MM.1S (cell line): Measurements from ENCODE around the gene ZNF175.

Source experiments
- DNase-seq: peaks from one replicate; pipeline ENCODE4 v3.0.0-alpha.2; 2015
- H2AFZ ChIP-seq: fragments of 300-600 bp; sonication (generic); 2 replicates; pipeline ENCODE4 v1.6.0; 2016; ENCODE audit warnings: antibody characterized with exemption, low read length
- H3F3A ChIP-seq: fragments of 300-600 bp; sonication (generic); 2 replicates; pipeline ENCODE4 v1.6.1; 2016; ENCODE audit warnings: mild to moderate bottlenecking, antibody characterized with exemption, low read length, moderate library complexity, mixed read lengths; ENCODE audit not compliant: insufficient read depth
- H3K27ac ChIP-seq: fragments of 300-600 bp; sonication (generic); 2 replicates; pipeline ENCODE4 v1.5.1; 2016; ENCODE audit warnings: mild to moderate bottlenecking, low read length
- H3K27me3 ChIP-seq: fragments of 300-600 bp; sonication (generic); replicated peaks from 2 replicates; pipeline ENCODE4 v1.6.0; 2016; ENCODE audit warnings: low read length; ENCODE audit not compliant: insufficient read depth
- H3K36me3 ChIP-seq: fragments of 300-600 bp; sonication (generic); replicated peaks from 2 replicates; pipeline ENCODE4 v1.6.1; 2016; ENCODE audit warnings: mild to moderate bottlenecking, low read length, mixed read lengths; ENCODE audit not compliant: insufficient read depth
- H3K4me1 ChIP-seq: fragments of 300-600 bp; sonication (generic); 2 replicates; pipeline ENCODE4 v1.6.1; 2016; ENCODE audit warnings: low read length, mixed read lengths
- H3K4me2 ChIP-seq: fragments of 300-600 bp; sonication (generic); 2 replicates; pipeline ENCODE4 v1.6.0; 2016; ENCODE audit warnings: low read depth, low read length
- H3K4me3 ChIP-seq: fragments of 300-600 bp; sonication (generic); 2 replicates; pipeline ENCODE4 v1.5.1; 2016; ENCODE audit warnings: low read length, mixed read lengths
- H3K79me2 ChIP-seq: fragments of 300-600 bp; sonication (generic); 2 replicates; pipeline ENCODE4 v1.6.1; 2016; ENCODE audit warnings: mixed run types, low read length, mixed read lengths
- H3K9ac ChIP-seq: fragments of 300-600 bp; sonication (generic); 2 replicates; pipeline ENCODE4 v1.6.1; 2016; ENCODE audit warnings: low read length, mixed read lengths
- H3K9me2 ChIP-seq: fragments of 300-600 bp; sonication (generic); replicated peaks from 2 replicates; pipeline ENCODE4 v1.6.1; 2016; ENCODE audit warnings: mild to moderate bottlenecking, low read length, mixed read lengths; ENCODE audit not compliant: insufficient read depth
- H3K9me3 ChIP-seq: fragments of 300-600 bp; sonication (generic); replicated peaks from 2 replicates; pipeline ENCODE4 v1.6.1; 2016; ENCODE audit warnings: mild to moderate bottlenecking, low read length, mixed read lengths; ENCODE audit not compliant: insufficient read depth
- H4K20me1 ChIP-seq: fragments of 300-600 bp; sonication (generic); 2 replicates; pipeline ENCODE4 v1.6.1; 2016; ENCODE audit warnings: mild to moderate bottlenecking, low read length, moderate library complexity, mixed read lengths; ENCODE audit not compliant: insufficient read depth
- CTCF ChIP-seq: fragments of 300-600 bp; sonication (generic); IDR thresholded peaks from 2 replicates; pipeline ENCODE4 v1.5.1; 2016; ENCODE audit warnings: antibody characterized with exemption, low read length, mixed read lengths
- EZH2 ChIP-seq: fragments of 300-600 bp; sonication (generic); optimal IDR thresholded peaks from 2 replicates; pipeline ENCODE3; 2017; ENCODE audit warnings: low read depth, mild to moderate bottlenecking, antibody characterized with exemption, low read length, mixed read lengths
- EZH2phosphoT487 ChIP-seq: fragments of 300-600 bp; sonication (generic); IDR thresholded peaks from 2 replicates; pipeline ENCODE4 v1.6.1; 2018; ENCODE audit warnings: antibody characterized with exemption, low read length

The ZNF175 gene

GRCh38 chr19:51615991-51616390 is 44.9 kb downstream of the ZNF175 start:
- Histone ChIP-seq H3K4me2 (no peak overlapping the region), H3K9me3 (no peaks in the 10 kb centered on the region), H3K9ac (no peak overlapping the region), H3K4me1 (no peaks in the 10 kb centered on the region), H2AFZ (no peak overlapping the region), H3K36me3 (no peaks in the 10 kb centered on the region), H3K27ac (no peak overlapping the region), H3F3A (0 out of 2 replicates have a peak, but pooled peaks cover 2% of the 10 kb centered on the region), H3K27me3 (no peaks in the 10 kb centered on the region), H3K4me3 (no peak overlapping the region), H3K79me2 (no peaks in the 10 kb centered on the region), H3K9me2 (no peaks in the 10 kb centered on the region), H4K20me1 (no peaks in the 10 kb centered on the region)
- TF ChIP-seq CTCF (no peak), EZH2phosphoT487 (no peak), EZH2 (no peak)
- DNase-seq: no peak

DNA sequence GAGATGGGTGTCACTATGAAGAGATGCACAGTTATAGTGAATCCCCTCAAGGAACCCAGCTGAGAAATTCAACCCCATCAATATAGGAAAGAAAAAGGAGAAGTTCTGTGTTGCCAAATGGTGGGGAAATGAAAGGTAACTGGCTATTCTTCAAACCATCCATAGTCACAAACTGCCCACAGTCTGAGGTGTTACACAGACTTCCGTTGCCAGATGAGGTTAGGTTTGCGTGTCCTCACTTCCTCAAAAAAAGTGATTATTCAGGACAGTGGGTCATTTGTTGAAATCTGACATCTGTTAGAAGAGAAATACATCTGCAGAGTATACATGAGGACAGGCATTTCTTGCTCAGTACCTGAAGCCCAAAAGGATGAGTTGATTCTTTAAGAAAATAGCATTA is 50.1 kb downstream of the ZNF175 start:
- H3K36me3 ChIP-seq: no peaks in the 10 kb centered on the region
- H3K9me2 ChIP-seq: no peaks in the 10 kb centered on the region
- DNase-seq: no peak
- no peaks in the 10 kb centered on the region for H3K79me2 ChIP-seq
- no peak overlapping the region for H2AFZ ChIP-seq
- TF ChIP-seq CTCF (no peak), EZH2phosphoT487 (no peak), EZH2 (no peak)
- no peaks in the 10 kb centered on the region for H3K9me3 ChIP-seq
- 0 out of 2 replicates have a peak, but pooled peaks cover 3% of the 10 kb centered on the region for H3F3A ChIP-seq
- H3K27me3 ChIP-seq: no peaks in the 10 kb centered on the region
- no peak overlapping the region for H3K27ac ChIP-seq
- no peak overlapping the region for H3K4me2 ChIP-seq
- H3K4me3 ChIP-seq: no peak overlapping the region
- H3K4me1 ChIP-seq: no peaks in the 10 kb centered on the region
- H3K9ac ChIP-seq: no peak overlapping the region
- no peaks in the 10 kb centered on the region for H4K20me1 ChIP-seq

DNA sequence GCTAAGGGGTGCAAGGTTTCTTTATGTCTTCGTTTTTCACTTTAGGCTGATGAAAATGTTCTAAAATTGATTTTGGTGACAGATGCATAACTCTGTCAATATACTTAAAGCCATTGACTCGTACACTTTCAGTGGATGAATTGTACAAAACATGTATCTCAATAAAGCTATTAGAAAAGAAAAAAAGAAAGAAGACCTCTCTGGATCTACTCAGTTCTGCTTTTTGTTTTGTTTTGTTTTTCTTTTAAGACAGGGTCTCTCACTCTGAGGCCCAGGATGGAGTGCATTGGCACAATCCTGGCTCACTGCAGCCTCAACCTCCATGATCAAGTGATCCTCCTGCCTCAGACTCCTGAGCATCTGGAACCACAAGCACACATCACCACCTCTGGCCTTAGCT is 55.6 kb downstream of the ZNF175 start:
- Histone ChIP-seq H3K36me3 (no peaks in the 10 kb centered on the region), H3K9ac (no peak overlapping the region), H3K27me3 (no peaks in the 10 kb centered on the region), H3K79me2 (no peaks in the 10 kb centered on the region), H3K4me3 (no peak overlapping the region), H3K9me2 (no peaks in the 10 kb centered on the region), H3K4me2 (no peak overlapping the region), H3F3A (no peaks in the 10 kb centered on the region), H3K4me1 (no peaks in the 10 kb centered on the region), H3K27ac (no peak overlapping the region), H3K9me3 (no peaks in the 10 kb centered on the region), H4K20me1 (no peaks in the 10 kb centered on the region), H2AFZ (no peak overlapping the region)
- TF ChIP-seq EZH2phosphoT487 (no peak), CTCF (no peak), EZH2 (no peak)
- no peak for DNase-seq
